HG03432 (cell line): ENCODE data around the gene PARP9.
"Not testable (repeated sequence)": the region's sequence is repeated elsewhere in the genome, so short reads cannot be mapped to it uniquely, and the experiment has no call there.

Source experiments
- ATAC-seq: cut with Tn5 transposase; IDR thresholded peaks from one replicate; pipeline ENCODE4 v1.9.1; 2021; ENCODE audit warnings: mild to moderate bottlenecking, moderate library complexity; ENCODE audit not compliant: unreplicated experiment

Gene PARP9

DNA sequence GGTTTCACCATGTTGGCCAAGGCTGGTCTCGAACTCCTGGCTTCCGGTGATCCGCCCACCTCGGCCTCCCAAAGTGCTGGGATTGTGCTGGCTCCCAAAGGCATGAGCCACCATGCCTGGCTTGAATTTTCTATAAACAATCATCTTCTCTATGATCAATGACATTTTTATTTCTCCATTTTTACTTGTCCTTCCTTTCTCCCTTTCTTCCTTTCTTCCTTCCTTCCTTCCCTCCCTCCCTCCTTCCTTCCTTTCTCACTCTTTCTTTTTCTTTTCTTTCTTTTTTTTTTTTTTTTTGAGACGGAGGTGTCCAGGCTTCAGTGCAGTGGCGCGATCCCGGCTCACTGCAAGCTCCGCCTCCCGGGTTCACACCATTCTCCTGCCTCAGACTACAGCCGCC is 40.8 kb downstream of the PARP9 start:
- no peak for ATAC-seq

DNA sequence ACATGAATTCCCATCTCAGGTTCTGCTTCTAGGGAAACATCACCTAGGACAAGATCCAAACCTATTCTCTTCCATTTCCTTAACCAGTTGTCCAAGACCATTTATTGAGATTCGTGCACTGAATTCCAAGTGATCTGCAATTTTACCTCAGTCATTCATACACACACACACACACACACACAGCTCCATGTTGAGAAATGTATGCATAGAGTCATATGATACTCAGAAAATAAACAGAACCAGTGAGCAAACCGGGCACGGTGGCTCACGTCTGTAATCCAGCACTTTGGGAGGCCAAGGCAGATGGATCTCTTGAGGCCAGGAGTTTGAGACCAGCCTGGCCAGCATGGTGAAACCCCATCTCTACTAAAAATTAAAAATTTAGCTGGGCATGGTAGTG is 43.2 kb downstream of the PARP9 start:
- ATAC-seq: no peak

DNA sequence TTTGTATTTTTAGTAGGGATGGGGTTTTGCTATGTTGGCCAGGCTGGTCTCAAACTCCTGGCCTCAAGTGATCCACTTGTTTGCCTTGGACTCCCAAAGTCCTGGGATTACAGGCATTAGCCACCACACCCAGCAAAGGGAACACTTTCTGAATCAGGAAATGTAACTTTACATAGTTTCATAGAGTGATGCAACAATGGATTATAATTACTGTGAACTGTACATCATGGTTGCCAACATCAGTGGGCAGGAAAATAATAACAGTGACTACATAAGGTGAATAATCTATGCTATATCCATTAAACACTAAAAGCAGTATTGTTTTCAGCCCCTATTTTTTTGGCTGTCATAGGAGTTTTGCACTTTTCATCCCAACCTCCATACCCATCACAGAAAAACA is 44.4 kb downstream of the PARP9 start:
- no peak for ATAC-seq

DNA sequence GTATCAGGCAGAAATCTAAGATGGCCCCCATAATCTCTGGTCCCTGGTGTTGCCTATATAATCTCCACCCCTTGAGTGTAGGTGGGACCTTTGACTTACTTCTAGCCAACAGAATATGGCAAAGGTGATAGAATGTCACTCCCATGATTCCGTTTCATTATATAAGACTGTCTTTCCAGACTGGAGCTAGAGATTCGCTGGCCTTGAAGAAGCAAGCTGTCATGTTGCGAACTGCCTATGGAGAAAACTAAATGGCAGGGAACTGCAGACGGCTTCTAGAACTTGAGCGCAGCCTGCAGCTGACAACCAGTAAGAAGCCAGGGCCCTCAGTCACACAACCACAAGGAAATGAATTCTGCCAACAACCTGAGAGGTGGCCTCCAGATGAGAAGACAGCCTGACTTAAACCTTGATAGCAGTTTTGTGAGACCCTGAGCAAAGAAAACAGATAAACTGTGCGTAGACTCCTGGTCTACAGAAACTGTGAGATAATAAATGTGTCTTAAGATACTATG is 47.2 kb downstream of the PARP9 start:
- no peak for ATAC-seq

DNA sequence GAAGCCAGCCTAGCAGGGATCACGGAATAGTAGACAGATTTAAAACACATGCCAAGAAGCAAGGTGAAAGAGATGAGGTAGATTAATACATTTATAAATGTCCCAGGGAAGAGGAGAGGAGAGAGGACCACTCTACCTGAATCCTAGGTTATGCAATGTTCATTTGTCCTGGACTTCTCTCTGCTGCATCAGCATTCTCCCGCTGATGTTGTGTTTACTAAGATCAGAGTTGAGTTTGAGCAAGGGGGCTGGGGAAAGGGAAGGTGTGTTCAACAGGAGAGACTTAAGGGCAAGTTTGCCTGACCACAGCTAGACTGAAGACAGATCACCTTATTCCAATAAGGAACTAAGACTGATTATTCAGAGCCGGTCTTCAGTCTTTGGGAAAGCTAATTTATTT is 48.2 kb downstream of the PARP9 start:
- ATAC-seq: no peak

DNA sequence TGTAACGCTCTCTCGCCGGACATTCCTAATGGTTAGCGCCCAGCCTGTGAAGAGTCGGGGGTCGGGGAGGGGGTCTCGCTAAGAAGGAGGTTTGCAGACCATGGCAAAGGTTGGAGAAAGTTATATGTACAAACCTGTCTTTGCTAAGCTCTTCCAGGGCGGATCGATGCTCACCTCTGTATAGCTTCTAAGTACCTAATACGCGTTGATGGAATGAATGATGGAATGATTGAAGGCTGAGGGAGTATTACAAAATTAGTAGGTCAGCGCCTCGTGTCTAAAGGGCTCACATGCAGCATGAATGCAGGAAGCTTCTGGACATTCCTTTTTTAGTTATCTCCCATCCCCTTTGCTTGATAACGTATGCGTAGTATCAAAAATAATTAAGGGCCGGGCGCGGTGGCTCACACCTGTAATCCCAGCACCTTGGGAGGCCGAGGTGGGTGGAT is 49.1 kb downstream of the PARP9 start:
- no peak for ATAC-seq

DNA sequence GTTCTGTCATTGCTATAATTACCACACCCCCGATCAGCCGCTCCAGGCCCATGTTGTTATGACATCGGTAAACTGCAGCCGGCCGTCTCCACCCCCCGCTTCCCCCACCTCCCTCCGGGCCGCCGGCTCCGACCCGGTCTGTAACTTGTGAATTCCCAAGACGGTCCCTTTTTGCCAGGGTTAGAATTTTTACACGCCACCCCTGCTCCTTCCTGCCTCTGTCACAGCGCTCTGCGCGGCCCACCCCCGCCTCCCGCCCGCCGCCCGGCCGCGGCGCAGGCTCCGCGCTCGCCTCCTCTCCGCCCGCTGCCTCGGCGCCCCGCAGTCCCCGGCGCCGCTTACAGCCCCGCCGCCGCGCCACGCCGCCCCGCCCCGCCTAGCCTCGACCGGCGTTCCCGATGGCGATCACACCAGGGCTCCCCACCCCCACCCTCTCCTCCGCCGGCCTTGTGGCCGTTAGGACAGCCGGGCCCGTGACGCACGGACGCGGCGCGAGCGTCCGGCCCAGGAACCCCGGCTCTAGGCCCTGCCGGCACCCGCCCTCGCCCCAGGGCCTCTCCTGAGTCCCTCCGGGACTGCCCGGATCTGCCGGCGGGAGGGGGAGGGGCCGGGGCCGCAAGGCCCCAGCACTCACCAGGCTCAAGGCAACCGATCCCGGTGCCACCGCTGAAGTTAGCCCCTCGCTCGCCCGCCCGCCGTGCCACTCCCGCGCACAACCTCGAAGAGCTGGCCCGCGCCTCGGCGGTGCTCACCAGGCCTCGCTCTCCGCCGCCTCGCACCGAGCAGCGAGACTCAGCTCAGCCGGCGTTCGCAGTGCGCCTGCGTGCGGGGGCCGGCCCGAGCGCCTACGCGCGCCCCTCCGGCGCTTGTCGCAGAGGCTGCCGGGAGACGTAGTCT is 49.7 kb downstream of the PARP9 start, which contains the start of gene KPNA1:
TSS of gene KPNA1 (minus strand) at position 817 of the 897 bp plus-strand sequence. CDS start 18,374 bp downstream, outside the sequence.
- peak; percentile 88 for ATAC-seq

DNA sequence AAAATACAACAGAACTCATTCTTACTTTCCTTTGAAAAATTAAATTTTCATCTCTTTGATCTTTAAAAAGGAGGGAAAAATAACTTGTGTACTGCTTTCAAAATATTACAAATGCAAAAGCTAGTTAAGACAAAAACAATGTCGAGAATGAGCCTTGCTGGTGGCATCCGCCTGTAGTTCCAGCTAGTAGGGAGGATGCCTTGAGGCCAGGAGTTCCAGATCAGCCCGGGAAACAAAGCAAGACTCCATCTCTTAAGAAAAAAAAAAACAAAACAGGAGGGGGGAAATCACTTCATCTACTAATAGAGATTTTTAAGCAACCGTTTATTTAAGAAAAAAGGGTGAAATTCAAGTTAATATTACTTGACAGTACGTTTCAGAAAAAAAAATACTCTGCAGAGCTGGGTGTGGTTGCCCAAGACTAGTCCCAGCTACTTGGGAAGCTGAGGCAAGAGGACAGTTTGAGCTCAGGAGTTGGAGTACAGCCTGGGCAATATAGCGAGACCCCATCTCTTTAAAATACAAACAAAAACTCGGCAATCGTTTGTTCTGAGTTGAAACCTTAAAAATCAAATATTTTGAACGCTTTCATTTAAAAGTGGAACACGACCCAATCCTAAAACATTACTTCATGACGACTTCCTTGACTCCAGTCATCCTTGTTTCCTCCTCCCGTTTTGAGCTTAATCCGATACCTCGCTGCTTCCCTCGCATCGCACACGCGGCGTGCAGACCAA is 50.5 kb downstream of the PARP9 start:
- no peak for ATAC-seq

DNA sequence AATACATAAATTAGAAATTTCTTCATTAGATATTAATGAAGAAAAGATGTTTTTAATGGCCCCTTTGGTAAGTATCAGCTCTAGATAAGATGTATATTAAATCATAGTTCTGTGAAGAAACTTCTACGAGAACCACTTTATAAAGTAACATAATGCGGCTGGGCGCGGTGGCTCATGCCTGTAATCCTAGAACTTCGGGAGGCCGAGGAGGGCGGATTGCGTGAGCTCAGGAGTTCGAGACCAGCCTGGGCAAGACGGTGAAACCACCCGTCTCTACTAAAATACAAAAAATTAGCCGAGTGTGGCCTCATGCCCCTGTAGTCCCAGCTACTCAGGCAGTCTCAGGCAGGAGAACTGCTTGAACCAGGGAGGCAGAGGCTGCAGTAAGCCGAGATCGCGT is 51.8 kb downstream of the PARP9 start:
- no peak for ATAC-seq

DNA sequence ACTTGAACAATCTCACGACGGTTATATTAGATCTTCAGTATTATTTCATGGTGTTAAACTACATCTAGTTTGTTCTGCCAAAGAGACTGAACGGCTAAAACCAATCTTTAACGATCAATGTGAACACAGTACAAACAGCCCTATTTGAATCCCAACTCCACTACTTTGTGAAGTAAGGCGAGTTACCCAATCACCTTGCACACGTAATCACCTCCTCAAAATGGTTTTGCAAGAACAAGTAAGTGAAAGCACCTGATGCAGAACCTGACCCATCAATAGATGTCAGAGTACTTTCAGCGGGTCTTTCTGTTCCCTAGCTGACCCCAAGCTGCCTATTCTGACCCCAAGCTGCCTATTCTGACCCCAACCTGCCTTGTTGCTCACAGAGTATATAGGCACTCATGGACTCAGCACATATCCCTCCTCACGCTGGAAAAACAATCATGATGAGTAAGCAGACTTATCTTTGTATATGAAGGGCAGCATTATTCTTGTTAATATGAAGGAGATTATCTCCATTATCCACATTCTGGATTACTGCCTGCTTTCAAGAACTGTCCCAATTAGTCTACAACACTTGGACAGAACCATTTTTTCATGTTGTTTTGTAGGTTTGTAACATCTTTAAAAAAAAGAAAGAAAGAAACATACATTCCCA is 53.1 kb downstream of the PARP9 start:
- no peak for ATAC-seq

DNA sequence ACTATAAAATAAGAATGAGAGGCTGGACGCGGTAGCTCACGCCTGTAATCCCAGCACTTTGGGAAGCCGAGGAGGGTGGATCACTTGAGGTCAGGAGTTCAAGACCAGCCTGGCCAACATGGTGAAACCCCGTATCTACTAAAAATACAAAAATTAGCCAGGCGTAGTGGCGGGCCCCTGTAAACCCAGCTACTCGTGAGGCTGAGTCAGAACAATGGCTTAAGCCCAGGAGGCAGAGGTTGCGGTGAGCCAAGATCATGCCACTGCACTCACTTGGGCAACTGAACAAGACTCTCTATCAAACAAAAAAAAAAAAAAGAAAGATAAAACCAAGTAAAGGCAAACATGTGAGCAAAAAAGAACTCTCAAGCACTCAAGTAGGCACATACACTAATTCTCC is 55.2 kb downstream of the PARP9 start:
- ATAC-seq: not testable (repeated sequence)

DNA sequence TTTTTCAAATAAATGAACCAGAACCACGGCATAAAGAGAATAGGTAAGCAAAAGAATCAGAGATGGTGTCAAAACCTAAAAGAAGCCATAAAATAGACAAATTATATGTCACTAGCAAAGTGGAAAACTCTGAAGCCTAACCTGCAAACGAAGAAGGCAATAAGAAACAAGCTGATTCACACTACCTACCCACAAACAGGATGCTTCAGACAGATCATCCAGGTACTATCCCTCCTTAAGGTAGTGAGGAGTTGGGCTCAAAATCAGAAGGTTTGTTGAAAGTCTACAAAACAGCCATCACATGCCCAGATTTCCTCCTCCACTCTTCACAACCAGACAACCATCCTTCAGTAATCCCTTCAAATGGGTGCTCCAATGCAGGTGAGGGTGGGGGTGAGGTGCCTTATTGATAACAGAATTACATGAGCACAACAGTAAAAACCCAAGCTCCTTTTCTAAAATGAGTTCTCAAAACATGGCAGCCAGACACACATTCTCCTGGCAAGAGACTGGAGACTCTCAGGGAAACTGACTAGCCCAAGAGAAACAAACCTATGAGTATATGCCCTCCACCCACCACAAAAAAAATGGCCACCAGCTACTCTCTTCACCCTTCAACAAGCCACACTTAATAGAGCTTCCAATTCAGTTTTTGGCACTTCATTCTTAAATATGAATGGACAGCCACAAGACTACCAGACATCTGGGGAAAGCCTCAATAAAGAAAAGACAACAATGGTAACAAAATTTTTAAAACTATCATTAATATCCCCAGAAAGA is 55.8 kb downstream of the PARP9 start:
- no peak for ATAC-seq

DNA sequence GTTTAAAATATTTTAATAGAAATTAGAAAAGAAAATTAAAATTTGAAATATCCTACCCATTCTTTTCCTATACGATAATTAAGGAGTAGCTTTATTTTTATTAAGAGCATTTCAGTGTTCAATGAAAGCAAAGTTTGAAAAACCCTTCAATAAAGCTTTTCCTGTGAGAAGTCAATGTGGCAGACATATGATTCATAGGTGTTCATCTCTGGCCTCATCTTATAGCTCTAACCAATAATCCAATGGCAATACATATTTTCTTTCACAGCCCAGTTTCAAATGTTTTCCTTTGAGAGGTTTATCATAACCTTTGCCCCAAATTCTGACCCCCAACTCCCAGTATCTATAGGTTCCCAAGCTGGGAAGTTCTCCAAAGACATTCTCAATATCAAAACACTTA is 57.6 kb downstream of the PARP9 start:
- ATAC-seq: no peak

DNA sequence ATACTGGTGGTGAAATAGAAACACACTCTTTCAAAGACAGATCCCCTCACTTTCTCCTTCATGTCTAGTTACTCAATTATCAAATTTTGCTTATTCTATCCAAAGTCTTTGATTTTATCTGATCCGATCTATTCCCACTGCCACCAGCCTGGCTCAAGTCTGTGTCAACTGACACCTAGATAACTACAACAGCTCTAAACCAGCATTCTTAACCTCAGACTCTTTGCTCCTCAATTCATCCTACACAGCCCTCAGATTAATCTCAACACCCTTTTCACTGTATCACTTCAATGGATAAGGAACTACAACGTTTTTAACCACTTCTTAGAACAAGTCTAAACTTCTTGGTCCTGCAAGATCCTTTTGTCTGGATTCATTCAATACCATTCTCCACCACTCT is 58.4 kb downstream of the PARP9 start:
- no peak for ATAC-seq

DNA sequence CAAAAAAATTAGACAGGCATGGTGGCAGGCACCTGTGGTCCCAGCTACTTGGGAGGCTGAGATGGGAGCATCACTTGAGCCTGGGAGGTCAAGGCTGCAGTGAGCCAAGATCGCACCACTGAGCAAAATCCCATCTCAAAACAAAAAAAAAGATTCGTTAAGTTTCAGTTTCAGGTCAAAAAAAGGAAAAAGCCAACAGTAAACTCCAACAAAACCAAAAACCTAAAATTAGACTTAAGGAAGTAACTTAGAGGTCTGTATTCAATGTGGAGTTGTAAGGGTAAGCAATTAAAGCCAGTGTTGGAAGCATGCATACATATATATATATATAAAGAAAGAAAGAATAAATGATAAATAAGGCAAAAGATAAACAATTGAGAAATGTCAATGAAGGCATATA is 61.2 kb downstream of the PARP9 start:
- ATAC-seq: no peak

DNA sequence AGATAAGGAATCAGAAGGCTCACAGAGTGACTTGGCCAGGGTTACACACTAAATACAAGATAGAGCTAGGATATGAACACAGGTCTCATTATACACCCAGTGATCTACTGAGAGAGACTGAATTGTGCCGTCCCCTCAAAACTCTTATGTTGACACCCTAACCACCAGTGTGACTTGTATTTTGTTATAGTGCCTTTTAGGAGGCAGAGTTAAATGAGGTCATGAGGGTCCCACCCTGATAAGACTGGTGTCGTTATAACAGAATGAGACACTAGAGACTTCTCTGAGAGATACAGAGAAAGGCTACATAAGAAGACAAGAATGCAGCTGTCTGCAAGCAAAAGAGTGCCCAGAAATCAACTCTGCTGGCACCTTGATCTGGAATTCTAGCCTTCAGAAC is 62.0 kb downstream of the PARP9 start:
- no peak for ATAC-seq

DNA sequence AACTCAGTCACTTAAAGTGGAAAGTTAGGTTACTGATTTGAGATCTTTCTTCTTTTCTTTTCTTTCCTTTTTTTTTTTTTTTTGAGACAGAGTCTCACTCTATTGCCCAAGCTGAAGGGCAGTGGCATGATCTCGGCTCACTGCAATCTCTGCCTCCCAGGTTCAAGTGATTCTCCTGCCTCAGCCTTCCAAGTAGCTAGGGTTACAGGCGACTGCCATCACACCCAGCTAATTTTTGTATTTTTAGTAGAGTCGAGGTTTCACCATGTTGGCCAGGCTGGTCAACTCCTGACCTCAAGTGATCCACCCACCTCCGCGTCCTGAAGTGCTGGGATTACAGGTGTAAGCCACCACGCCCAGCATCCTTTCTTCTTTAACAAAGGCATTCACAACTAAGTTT is 63.1 kb downstream of the PARP9 start:
- not testable (repeated sequence) for ATAC-seq

DNA sequence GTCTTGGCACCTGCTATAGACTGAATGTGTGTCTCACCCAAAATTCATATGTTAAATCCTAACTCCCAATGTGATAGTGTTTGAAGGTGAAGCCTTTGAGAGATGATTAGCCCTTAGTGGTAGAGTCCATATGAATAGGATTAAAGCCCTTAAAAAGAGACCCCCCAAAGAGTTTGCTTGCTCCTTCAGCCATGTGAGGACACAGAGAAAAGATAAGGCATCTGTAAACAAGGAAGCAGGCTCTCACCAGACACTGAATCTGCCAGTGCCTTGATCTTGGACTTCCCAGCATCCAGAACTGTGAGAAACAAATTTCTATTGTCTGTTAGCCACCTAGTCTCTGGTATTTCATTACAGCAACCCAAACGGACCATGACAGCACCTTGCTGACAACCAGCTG is 65.9 kb downstream of the PARP9 start:
- no peak for ATAC-seq

DNA sequence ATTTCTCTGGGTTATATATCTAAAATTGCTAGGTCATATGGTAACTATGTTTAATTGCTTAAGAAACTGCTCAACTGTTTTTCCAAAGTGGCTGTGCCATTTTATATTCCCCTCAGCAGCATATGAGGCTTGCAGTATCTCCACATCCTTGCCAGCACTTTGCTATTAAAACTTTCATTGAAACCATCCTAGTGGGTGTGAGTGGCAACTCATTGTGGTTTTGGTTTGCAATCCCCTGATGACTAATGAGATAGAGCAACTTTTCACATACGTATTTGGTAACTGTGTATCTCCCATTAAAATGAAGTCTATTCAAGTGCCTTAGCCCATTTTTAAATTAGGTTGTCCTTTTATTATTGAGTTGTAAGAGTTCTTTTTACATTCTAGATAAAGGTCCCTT is 66.7 kb downstream of the PARP9 start:
- peak; percentile 95 for ATAC-seq

DNA sequence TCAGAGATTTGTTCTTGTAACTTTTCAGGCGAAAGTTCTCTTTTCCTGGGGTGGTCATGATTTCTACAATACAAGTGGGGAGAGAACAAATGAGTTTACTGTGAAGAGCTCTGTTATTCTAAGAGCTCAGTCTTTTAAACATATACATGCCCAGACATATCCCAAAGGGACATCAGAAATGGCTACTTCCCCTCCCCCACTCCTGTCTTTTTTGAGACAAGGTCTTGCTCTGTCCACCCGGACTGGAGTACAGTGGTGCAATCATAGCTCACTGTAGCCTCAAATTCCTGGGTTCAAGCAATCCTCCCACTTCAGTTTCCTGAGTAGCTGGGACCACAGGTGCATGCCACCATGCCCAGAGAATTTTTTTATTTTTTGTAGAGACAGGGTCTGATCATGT is 67.6 kb downstream of the PARP9 start:
- no peak for ATAC-seq

DNA sequence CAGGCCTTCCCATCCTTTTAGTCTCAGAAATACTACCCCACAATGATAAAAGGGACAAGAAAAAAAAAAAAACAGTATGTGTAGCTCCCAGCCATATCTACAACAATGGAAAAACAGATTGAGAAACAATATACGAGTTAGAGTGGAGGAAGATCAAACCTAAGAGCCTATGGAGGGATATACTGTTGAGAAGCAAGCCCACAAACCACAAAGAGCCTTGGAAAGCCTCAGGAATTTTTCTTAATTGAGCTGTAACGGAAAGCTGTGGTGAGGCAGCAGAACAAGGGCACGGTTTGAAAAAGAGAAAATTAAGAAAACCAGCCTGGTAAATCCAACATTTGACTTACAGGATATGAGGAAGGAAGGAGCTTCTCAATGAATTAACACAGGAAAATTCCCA is 70.8 kb downstream of the PARP9 start:
- ATAC-seq: no peak
